Neuronal stem cell (in vitro differentiated cells): ENCODE measurements around the gene EPHA4.

ENCODE experiments used
- DNase-seq: peaks from one replicate; pipeline ENCODE4 v3.0.0-alpha.2; 2013; ENCODE audit warnings: low spot score
- H2AFZ ChIP-seq: one replicate; pipeline ENCODE4 v1.6.1; 2013; ENCODE audit warnings: mild to moderate bottlenecking, low read length, inconsistent platforms
- H2AK5ac ChIP-seq: 2 replicates; pipeline ENCODE4 v1.6.1; 2013; ENCODE audit warnings: low read depth, mild to moderate bottlenecking, inconsistent platforms, low read length, moderate library complexity, mixed read lengths
- H2BK120ac ChIP-seq: 2 replicates; pipeline ENCODE4 v1.6.1; 2013; ENCODE audit warnings: low read depth, mild to moderate bottlenecking, inconsistent platforms, low read length, moderate library complexity, mixed read lengths
- H2BK12ac ChIP-seq: one replicate; pipeline ENCODE4 v1.6.1; 2013; ENCODE audit warnings: low read length, inconsistent platforms
- H2BK15ac ChIP-seq: 2 replicates; pipeline ENCODE4 v1.6.1; 2013; ENCODE audit warnings: mild to moderate bottlenecking, low read length, inconsistent platforms, mixed read lengths
- H2BK5ac ChIP-seq: one replicate; pipeline ENCODE4 v1.6.1; 2013; ENCODE audit warnings: inconsistent platforms, mild to moderate bottlenecking, low read length, moderate library complexity
- H3K14ac ChIP-seq: one replicate; pipeline ENCODE4 v1.6.1; 2013; ENCODE audit warnings: low read length, inconsistent platforms
- H3K18ac ChIP-seq: 2 replicates; pipeline ENCODE4 v1.6.1; 2013; ENCODE audit warnings: low read length, inconsistent platforms
- H3K23ac ChIP-seq: 2 replicates; pipeline ENCODE4 v1.6.1; 2013; ENCODE audit warnings: low read depth, mild to moderate bottlenecking, mixed read lengths, low read length, inconsistent platforms; ENCODE audit not compliant: poor library complexity
- H3K27ac ChIP-seq: replicated peaks from 3 replicates; pipeline ENCODE4 v1.5.1; 2013; ENCODE audit warnings: low read length, inconsistent platforms
- H3K27me3 ChIP-seq, 3 experiments: 2 replicates each; pipeline ENCODE4 v1.6.1; 2013; ENCODE audit warnings: low read length in 3 of 3, mild to moderate bottlenecking in 2 of 3, inconsistent platforms in 1 of 3, low read depth in 1 of 3, mixed read lengths in 1 of 3, moderate library complexity in 1 of 3; ENCODE audit not compliant: control insufficient read depth in 3 of 3, insufficient read depth in 3 of 3
- H3K36me3 ChIP-seq, 2 donors: replicated peaks in 1 of 2; 2 replicates each; pipeline ENCODE4 v1.6.1; 2013; ENCODE audit warnings: low read length in 2 of 2; ENCODE audit not compliant: control insufficient read depth in 2 of 2, insufficient read depth in 2 of 2
- H3K4ac ChIP-seq: 2 replicates; pipeline ENCODE4 v1.6.1; 2013; ENCODE audit warnings: inconsistent platforms, mild to moderate bottlenecking, low read length, moderate library complexity
- H3K4me1 ChIP-seq, 2 donors: 1 replicate in 1 of 2; 2 replicates in 1 of 2; pipeline ENCODE4 v1.6.1; 2013; ENCODE audit warnings: low read length in 2 of 2, low read depth in 1 of 2; ENCODE audit not compliant: control insufficient read depth in 2 of 2, insufficient read depth in 1 of 2
- H3K4me2 ChIP-seq: one replicate; pipeline ENCODE4 v1.6.1; 2013; ENCODE audit warnings: mild to moderate bottlenecking, low read length, inconsistent platforms; ENCODE audit not compliant: insufficient read depth, poor library complexity, severe bottlenecking
- H3K4me3 ChIP-seq, 2 donors: 2 replicates each; pipeline ENCODE4 v1.5.1; 2013; ENCODE audit warnings: low read length in 2 of 2, mild to moderate bottlenecking in 2 of 2, inconsistent platforms in 1 of 2, moderate library complexity in 1 of 2
- H3K79me1 ChIP-seq: one replicate; pipeline ENCODE4 v1.6.1; 2013; ENCODE audit warnings: low read depth, mild to moderate bottlenecking, inconsistent platforms, low read length, moderate library complexity
- H3K9ac ChIP-seq: one replicate; pipeline ENCODE4 v1.6.1; 2013; ENCODE audit warnings: mild to moderate bottlenecking, low read depth, low read length, inconsistent platforms; ENCODE audit not compliant: poor library complexity
- H3K9me3 ChIP-seq, 2 donors: replicated peaks in 1 of 2; 2 replicates each; pipeline versions ENCODE3 to v1.6.1; 2013; ENCODE audit warnings: low read length in 2 of 2, mild to moderate bottlenecking in 2 of 2, inconsistent platforms in 1 of 2, low read depth in 1 of 2, mixed read lengths in 1 of 2, moderate library complexity in 1 of 2; ENCODE audit not compliant: control insufficient read depth in 2 of 2, insufficient read depth in 1 of 2
- H4K8ac ChIP-seq: one replicate; pipeline ENCODE4 v1.6.1; 2013; ENCODE audit warnings: low read depth, mild to moderate bottlenecking, inconsistent platforms, low read length, moderate library complexity
- H4K91ac ChIP-seq: one replicate; pipeline ENCODE4 v1.6.1; 2013; ENCODE audit warnings: low read length, low read depth, mild to moderate bottlenecking, inconsistent platforms; ENCODE audit not compliant: poor library complexity
- whole genome bisulfite sequencing, 2 donors: extraction: QIAGEN DNeasy Blood & Tissue Kit; methylation state at CpG; one replicate each; pipeline ENCODE4 v1.1.7; 2013; ENCODE audit warnings: missing lambda C conversion rate in 2 of 2, mixed read lengths in 1 of 2; ENCODE audit not compliant: insufficient read length in 2 of 2, insufficient replicate concordance in 1 of 2; ENCODE audit errors: extremely low coverage in 2 of 2; 5-methylcytosine and 5-hydroxymethylcytosine counted together

EPHA4 gene

DNA sequence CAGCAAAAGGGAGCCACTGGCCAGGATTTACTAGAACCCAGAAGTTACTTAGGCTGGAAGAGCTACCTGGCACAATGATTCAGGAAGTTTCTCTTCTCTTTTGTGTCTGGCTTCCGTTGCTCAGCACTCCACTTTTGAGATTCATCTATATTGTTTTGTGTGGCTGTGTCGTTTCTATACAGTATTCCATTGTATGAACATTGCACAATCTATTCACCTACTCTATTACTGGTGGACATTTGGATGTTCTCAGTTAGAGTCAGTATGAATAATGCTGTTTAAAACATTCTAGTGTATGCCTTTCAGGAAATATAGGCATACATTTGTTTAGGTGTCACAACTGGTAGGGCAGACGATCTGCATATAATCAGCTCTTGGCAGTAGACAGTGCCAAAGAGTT is 36.3 kb upstream of the EPHA4 start:
- no peak for DNase-seq
- H2BK12ac ChIP-seq = no peak overlapping the region
- H3K14ac ChIP-seq = no peak overlapping the region
- H3K4me2 ChIP-seq = no peak overlapping the region
- no peak overlapping the region for H3K27ac ChIP-seq
- H4K8ac ChIP-seq = no peak overlapping the region
- no peak overlapping the region for H3K9ac ChIP-seq
- no peak overlapping the region for H4K91ac ChIP-seq
- no peaks in the 10 kb centered on the region for H3K36me3 ChIP-seq
- H2AK5ac ChIP-seq = no peak overlapping the region
- no peak overlapping the region for H2BK15ac ChIP-seq
- H3K9me3 ChIP-seq = no peaks in the 10 kb centered on the region
- no peak overlapping the region for H3K23ac ChIP-seq
- peaks cover 8 to 27% of the 10 kb centered on the region in 2 donors for H3K4me1 ChIP-seq
- no peak overlapping the region for H2AFZ ChIP-seq
- H2BK5ac ChIP-seq = no peak overlapping the region
- no peaks in the 10 kb centered on the region for H3K27me3 ChIP-seq
- H3K4ac ChIP-seq = no peak overlapping the region
- no peak overlapping the region for H2BK120ac ChIP-seq
- WGBS, 2 donors = no CpG with 5 or more reads among the region's 3 CpGs
- no peak overlapping the region for H3K4me3 ChIP-seq
- H3K79me1 ChIP-seq = no peaks in the 10 kb centered on the region
- no peak overlapping the region for H3K18ac ChIP-seq

DNA sequence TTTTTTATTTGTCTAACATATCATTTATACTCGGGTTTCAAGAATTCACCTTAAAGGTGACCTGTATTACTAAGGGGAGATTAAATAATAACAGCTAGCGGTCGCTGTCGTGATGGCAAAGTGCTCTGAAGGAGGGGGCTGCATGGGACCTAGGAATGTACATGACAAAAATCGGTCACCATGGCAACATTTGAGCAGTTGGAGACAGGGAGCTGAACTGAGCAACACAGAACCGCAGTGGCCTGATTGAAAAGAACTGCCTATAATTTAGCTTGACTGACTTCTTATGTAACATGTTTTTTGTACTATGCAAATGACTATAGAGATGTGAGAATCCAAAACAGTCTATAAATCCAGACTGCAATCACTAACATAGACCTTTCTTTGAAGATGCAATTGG is 34.3 kb upstream of the EPHA4 start:
- peak; percentile 58 for DNase-seq
- Histone ChIP-seq H3K4me2 (no peak overlapping the region), H2AK5ac (no peak overlapping the region), H2BK5ac (no peak overlapping the region), H2AFZ (no peak overlapping the region), H3K36me3 (no peaks in the 10 kb centered on the region), H2BK12ac (no peak overlapping the region), H4K91ac (no peak overlapping the region), H3K27me3 (no peaks in the 10 kb centered on the region), H3K18ac (no peak overlapping the region), H3K79me1 (no peaks in the 10 kb centered on the region), H3K4ac (no peak overlapping the region), H3K4me3 (no peak overlapping the region), H2BK120ac (no peak overlapping the region), H3K23ac (no peak overlapping the region), H3K14ac (no peak overlapping the region), H3K9me3 (no peaks in the 10 kb centered on the region), H4K8ac (no peak overlapping the region), H3K9ac (no peak overlapping the region), H3K4me1 (peaks cover 8 to 27% of the 10 kb centered on the region in 2 donors), H3K27ac (no peak overlapping the region), H2BK15ac (no peak overlapping the region)
- no CpG with 5 or more reads among the region's 6 CpGs for WGBS, 2 donors

DNA sequence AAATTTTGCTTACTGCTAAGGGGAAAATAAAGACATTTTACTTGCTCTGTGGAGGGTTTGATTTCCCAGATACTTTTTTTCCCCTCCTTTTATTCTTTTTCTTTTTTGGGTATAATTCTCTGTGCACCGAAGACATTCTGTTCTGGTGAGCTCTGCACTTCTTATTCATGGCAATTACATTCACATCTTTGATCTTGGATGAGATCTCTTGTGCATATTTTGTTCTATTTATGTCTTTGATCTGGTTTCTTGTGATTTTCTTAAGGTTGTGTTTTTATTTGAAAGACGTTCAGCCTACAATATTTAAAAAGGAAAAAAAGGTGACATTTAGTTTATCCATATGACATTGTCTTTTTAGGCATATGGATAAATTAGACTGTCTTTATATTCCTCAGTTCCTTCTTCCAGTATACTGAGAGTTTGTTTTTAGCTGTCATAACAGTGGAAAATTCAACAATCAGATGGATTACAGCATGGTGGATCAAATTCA is 33.7 kb upstream of the EPHA4 start:
- no peak overlapping the region for H3K9ac ChIP-seq
- H3K4me3 ChIP-seq = no peak overlapping the region
- peak overlapping the region; percentile 56 for H2AFZ ChIP-seq
- no peak overlapping the region for H3K23ac ChIP-seq
- no peaks in the 10 kb centered on the region for H3K79me1 ChIP-seq
- H3K4me2 ChIP-seq = no peak overlapping the region
- H3K27ac ChIP-seq = no peak overlapping the region
- H3K4me1 ChIP-seq = peaks cover 5 to 27% of the 10 kb centered on the region in 2 donors
- no peak overlapping the region for H3K18ac ChIP-seq
- H2AK5ac ChIP-seq = no peak overlapping the region
- no peak overlapping the region for H2BK120ac ChIP-seq
- H3K36me3 ChIP-seq = no peaks in the 10 kb centered on the region
- H2BK12ac ChIP-seq = no peak overlapping the region
- H3K14ac ChIP-seq = no peak overlapping the region
- H4K91ac ChIP-seq = no peak overlapping the region
- DNase-seq = no peak
- WGBS, 2 donors = no CpG with 5 or more reads among the region's 2 CpGs
- no peak overlapping the region for H2BK5ac ChIP-seq
- no peak overlapping the region for H2BK15ac ChIP-seq
- H3K4ac ChIP-seq = no peak overlapping the region
- H3K27me3 ChIP-seq = no peaks in the 10 kb centered on the region
- H3K9me3 ChIP-seq = no peaks in the 10 kb centered on the region
- H4K8ac ChIP-seq = no peak overlapping the region

DNA sequence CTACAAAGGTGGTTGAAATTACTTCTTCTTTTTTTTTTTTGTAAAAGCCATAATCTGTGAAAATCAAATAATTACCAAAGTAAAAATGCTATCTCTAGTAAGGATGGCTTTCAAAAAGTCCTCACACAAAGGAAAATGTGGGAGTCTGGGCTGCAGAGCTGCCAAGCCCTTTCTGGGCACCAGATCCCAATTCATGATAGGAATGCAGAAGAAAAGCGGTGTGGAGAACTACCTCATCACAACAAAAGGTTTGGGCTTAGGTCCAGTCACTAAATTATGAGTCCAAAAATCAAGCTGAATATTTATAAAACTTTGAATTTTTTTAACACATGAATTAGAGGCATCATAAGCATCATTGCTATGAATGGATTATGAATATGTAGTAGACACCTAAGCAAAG is 30.8 kb upstream of the EPHA4 start:
- no peak for DNase-seq
- Histone ChIP-seq H2BK15ac (no peak overlapping the region), H4K8ac (no peak overlapping the region), H3K4ac (no peak overlapping the region), H3K14ac (no peak overlapping the region), H3K23ac (no peak overlapping the region), H3K4me3 (no peak overlapping the region), H2BK120ac (no peak overlapping the region), H2BK5ac (no peak overlapping the region), H2AK5ac (no peak overlapping the region), H3K36me3 (no peaks in the 10 kb centered on the region), H3K9ac (no peak overlapping the region), H4K91ac (no peak overlapping the region), H3K9me3 (no peaks in the 10 kb centered on the region), H2AFZ (no peak overlapping the region), H3K79me1 (no peaks in the 10 kb centered on the region), H3K4me2 (no peak overlapping the region), H3K27ac (no peak overlapping the region), H2BK12ac (no peak overlapping the region), H3K18ac (no peak overlapping the region), H3K27me3 (no peaks in the 10 kb centered on the region), H3K4me1 (peaks cover 7 to 31% of the 10 kb centered on the region in 2 donors)
- WGBS, 2 donors = no CpG with 5 or more reads among the region's 1 CpG
